ENCODE measurements around the gene CNNM2.

- TF ChIP-seq EZH2phosphoT487 (IDR thresholded peaks at IDR 0.05; ENCODE audit: borderline replicate concordance, low read length) (no peak), CTCF (IDR thresholded peaks at IDR 0.05; ENCODE audit: low read depth, low read length, poor library complexity, severe bottlenecking) (no peak)
Measured at GRCh38 chr10:102962267-102962666, 44.2 kb downstream of the CNNM2 start.
